Body of pancreas (tissue), 4 donors: Measurements from ENCODE around the gene IL22RA2. TPM values are rescaled to one million over a fixed set of nuclear protein-coding genes. Genes with fewer than 3 reads are reported as not detected.
A peak's percentile ranks its signal among the peaks of the same experiment; 100 is the strongest.

ENCODE experiments used
- ATAC-seq: fragments of 150-250 bp; one replicate; pipeline ENCODE4 v1.9.1; 2016
- DNase-seq, 4 donors: peaks; one replicate each; pipeline ENCODE4 v3.0.0-alpha.2; 2019
- H3K27ac ChIP-seq, 4 donors: fragments of 200-600 bp; sonication (generic); 1 replicate in 3 of 4; 2 replicates in 1 of 4; pipeline versions ENCODE4 v1.5.1 to v1.6.1; 2016 to 2019; ENCODE audit warnings: mild to moderate bottlenecking in 1 of 4, mixed read lengths in 1 of 4, moderate library complexity in 1 of 4
- H3K27me3 ChIP-seq, 2 donors: fragments of 200-600 bp; sonication (generic); one replicate each; pipeline ENCODE4 v1.6.0; 2016; ENCODE audit warnings: mild to moderate bottlenecking in 1 of 2
- H3K36me3 ChIP-seq, 2 donors: fragments of 200-600 bp; sonication (generic); replicated peaks in 1 of 2; 2 replicates each; pipeline ENCODE4 v1.5.1; 2016; ENCODE audit warnings: low read depth in 2 of 2; ENCODE audit not compliant: insufficient read depth in 1 of 2
- H3K4me1 ChIP-seq: fragments of 200-600 bp; sonication (generic); one replicate; pipeline ENCODE4 v1.6.0; 2016
- H3K4me3 ChIP-seq, 2 donors: fragments of 200-600 bp; sonication (generic); 1 replicate in 1 of 2; 2 replicates in 1 of 2; pipeline ENCODE4 v1.5.1; 2016 to 2019
- H3K9me3 ChIP-seq, 3 donors: fragments of 200-600 bp; sonication (generic); 1 replicate in 2 of 3; 2 replicates in 1 of 3; pipeline ENCODE4 v1.5.1; 2016
- CTCF ChIP-seq, 7 experiments: fragments of 450-650 bp in 4 of 7; fragments of 200-600 bp in 3 of 7; sonication (generic) in 3 of 7; IDR thresholded peaks; one replicate each; pipeline ENCODE4 v1.5.1; 2016 to 2019; ENCODE audit warnings: antibody characterized with exemption in 7 of 7
- POLR2A ChIP-seq, 3 donors: fragments of 450-650 bp; IDR thresholded peaks; one replicate each; pipeline ENCODE4 v1.6.1; 2016; ENCODE audit warnings: antibody characterized with exemption in 3 of 3, mild to moderate bottlenecking in 2 of 3
- WGBS, 2 donors: methylation state at CpG; one replicate each; pipeline ENCODE4 v1.1.5; 2017; 5-methylcytosine and 5-hydroxymethylcytosine counted together
- intact Hi-C: fragments of 100-400 bp; cut with DNase I; formaldehyde crosslinking; loops from one replicate; pipeline ENCODE4 v1.15.1; 2023
- total RNA-seq, 2 donors: library from RNA; depleted of rRNA; stranded (reverse); fragments of >200 nt; gene quantifications; one replicate each; pipeline ENCODE4 v1.1.0, GENCODE V29; 2016

IL22RA2 gene
- total RNA-seq, 2 donors from 2014 or later, result not detected

GRCh38 chr6:137175868-137176245 is 2.4 kb upstream of the IL22RA2 start:
- WGBS, 2 donors, result 24 to 62% methylated on average over 1 of the region's 1 CpG
- no peak for TF ChIP-seq CTCF (IDR thresholded peaks at IDR 0.05)
- TF ChIP-seq POLR2A (IDR thresholded peaks at IDR 0.05), result no peak
- H3K9me3 ChIP-seq, result no peaks in the 10 kb centered on the region
- H3K27me3 ChIP-seq, result no peaks in the 10 kb centered on the region
- H3K27ac ChIP-seq, result no peak overlapping the region
- DNase-seq (no peak), ATAC-seq (no peak)
- no peaks in the 10 kb centered on the region for H3K36me3 ChIP-seq
- intact Hi-C loops, result no loop called here
- no peaks in the 10 kb centered on the region for H3K4me1 ChIP-seq
- no peak overlapping the region for H3K4me3 ChIP-seq

GRCh38 chr6:137175157-137175867 is 1.9 kb upstream of the IL22RA2 start:
- Histone ChIP-seq H3K4me3 (no peak overlapping the region), H3K27ac (no peak overlapping the region), H3K27me3 (no peaks in the 10 kb centered on the region), H3K36me3 (no peaks in the 10 kb centered on the region), H3K9me3 (no peaks in the 10 kb centered on the region), H3K4me1 (no peaks in the 10 kb centered on the region)
- no peak for DNase-seq
- WGBS, 2 donors, result 44 to 45% methylated on average over 4 of the region's 4 CpGs
- ATAC-seq, result no peak
- TF ChIP-seq CTCF (IDR thresholded peaks at IDR 0.05) (no peak), POLR2A (IDR thresholded peaks at IDR 0.05) (no peak)
- intact Hi-C loops, result no loop called here

GRCh38 chr6:137172734-137173431 is 561 bp downstream of the IL22RA2 start:
- no peak overlapping the region for H3K4me3 ChIP-seq
- ATAC-seq, result no peak
- H3K4me1 ChIP-seq, result no peaks in the 10 kb centered on the region
- WGBS, 2 donors, result 94 to 95% methylated on average over 11 of the region's 11 CpGs
- no peaks in the 10 kb centered on the region for H3K9me3 ChIP-seq
- DNase-seq, result no peak
- no peak overlapping the region for H3K27ac ChIP-seq
- H3K27me3 ChIP-seq, result no peaks in the 10 kb centered on the region
- no peak for TF ChIP-seq CTCF (IDR thresholded peaks at IDR 0.05)
- no peak for TF ChIP-seq POLR2A (IDR thresholded peaks at IDR 0.05)
- no peaks in the 10 kb centered on the region for H3K36me3 ChIP-seq
- intact Hi-C loops, result no loop called here

GRCh38 chr6:137171824-137172733 is 1.4 kb downstream of the IL22RA2 start:
- DNase-seq (peak in 1 of 4 donors; percentile 8), ATAC-seq (no peak)
- no peaks in the 10 kb centered on the region for H3K9me3 ChIP-seq
- H3K36me3 ChIP-seq, result no peaks in the 10 kb centered on the region
- WGBS, 2 donors, result 54 to 56% methylated on average over 13 of the region's 13 CpGs
- H3K27me3 ChIP-seq, result no peaks in the 10 kb centered on the region
- no peak overlapping the region for H3K4me3 ChIP-seq
- intact Hi-C loops, result no loop called here
- no peaks in the 10 kb centered on the region for H3K4me1 ChIP-seq
- TF ChIP-seq POLR2A (IDR thresholded peaks at IDR 0.05) (no peak), CTCF (IDR thresholded peaks at IDR 0.05) (no peak)
- H3K27ac ChIP-seq, result no peak overlapping the region
